MG63 (cell line): Measurements from ENCODE around the gene PALM3. TPM values are rescaled to one million over a fixed set of nuclear protein-coding genes. Genes with fewer than 3 reads are reported as not detected.
"Not testable (repeated sequence)": the region's sequence is repeated elsewhere in the genome, so short reads cannot be mapped to it uniquely, and the experiment has no call there.

Experiments
- DNase-seq: peaks from one replicate; pipeline ENCODE4 v3.0.0-alpha.2; 2020
- H3K27me3 ChIP-seq: fragments of 250-450 bp; sonication (Bioruptor Pico); 2 replicates; pipeline ENCODE4 v1.5.1; 2020; ENCODE audit warnings: mild to moderate bottlenecking, moderate library complexity
- H3K36me3 ChIP-seq: fragments of 250-450 bp; sonication (Bioruptor Pico); 2 replicates; pipeline ENCODE4 v1.5.1; 2020; ENCODE audit warnings: mild to moderate bottlenecking, moderate library complexity
- H3K4me3 ChIP-seq: fragments of 250-450 bp; sonication (Bioruptor Pico); 2 replicates; pipeline ENCODE4 v1.5.1; 2020; ENCODE audit warnings: mild to moderate bottlenecking, moderate library complexity
- H3K9me3 ChIP-seq: fragments of 250-450 bp; sonication (Bioruptor Pico); 2 replicates; pipeline ENCODE4 v1.5.1; 2020; ENCODE audit warnings: mild to moderate bottlenecking, moderate library complexity
- total RNA-seq: library from RNA; depleted of rRNA; stranded (reverse); fragments of >200 nt; shearing (Covaris generic); gene quantifications from 2 replicates; pipeline ENCODE4 v1.2.3, GENCODE V29; 2014; ENCODE audit warnings: low replicate concordance

PALM3 gene
- total RNA-seq, 1 experiment from 2014 or later, result not detected

- not testable (repeated sequence) for H3K9me3 ChIP-seq, H3K36me3 ChIP-seq, H3K4me3 ChIP-seq, H3K27me3 ChIP-seq, DNase-seq
Measured at GRCh38 chr19:14026652-14027192, 35.2 kb downstream of the PALM3 start.

GRCh38 chr19:14023404-14024235, 38.3 kb downstream of the PALM3 start:
- no peak overlapping the region for H3K4me3 ChIP-seq
- H3K9me3 ChIP-seq, result no peaks in the 10 kb centered on the region
- H3K27me3 ChIP-seq, result no peaks in the 10 kb centered on the region; the same call in 1 of the 2 replicates
- DNase-seq, result peak; percentile 80
- H3K36me3 ChIP-seq, result no peaks in the 10 kb centered on the region

- no peaks in the 10 kb centered on the region for H3K36me3 ChIP-seq
Measured at GRCh38 chr19:14022469-14022868, 39.4 kb downstream of the PALM3 start.

GRCh38 chr19:14021474-14021873, 40.4 kb downstream of the PALM3 start:
- DNase-seq, result no peak
- Histone ChIP-seq H3K27me3 (no peaks in the 10 kb centered on the region), H3K9me3 (no peaks in the 10 kb centered on the region), H3K36me3 (no peaks in the 10 kb centered on the region), H3K4me3 (no peak overlapping the region)

More at GRCh38 chr19:14022469-14022868, 39.4 kb downstream of the PALM3 start:
- Histone ChIP-seq H3K27me3 (no peaks in the 10 kb centered on the region; the same call in 1 of the 2 replicates), H3K9me3 (no peaks in the 10 kb centered on the region), H3K4me3 (no peak overlapping the region)
- DNase-seq, result peak; percentile 22

- H3K27me3 ChIP-seq, DNase-seq, H3K36me3 ChIP-seq, H3K9me3 ChIP-seq, H3K4me3 ChIP-seq: not testable (repeated sequence)
Measured at GRCh38 chr19:14019739-14020138, 42.1 kb downstream of the PALM3 start.

GRCh38 chr19:14019100-14019499, 42.8 kb downstream of the PALM3 start:
- no peak for DNase-seq
- no peaks in the 10 kb centered on the region for H3K36me3 ChIP-seq

GRCh38 chr19:14015524-14016035, 46.3 kb downstream of the PALM3 start:
- no peak overlapping the region for H3K4me3 ChIP-seq
- no peaks in the 10 kb centered on the region for H3K36me3 ChIP-seq
- H3K27me3 ChIP-seq, result no peaks in the 10 kb centered on the region
- H3K9me3 ChIP-seq, result 0 out of 2 replicates have a peak, but pooled peaks cover 3% of the 10 kb centered on the region
- no peak for DNase-seq

More at GRCh38 chr19:14019100-14019499, 42.8 kb downstream of the PALM3 start:
- Histone ChIP-seq H3K4me3 (no peak overlapping the region), H3K27me3 (no peaks in the 10 kb centered on the region), H3K9me3 (no peaks in the 10 kb centered on the region)

GRCh38 chr19:14012378-14012915, 49.4 kb downstream of the PALM3 start:
- Histone ChIP-seq H3K36me3 (no peaks in the 10 kb centered on the region), H3K9me3 (0 out of 2 replicates have a peak, but pooled peaks cover 3% of the 10 kb centered on the region), H3K4me3 (no peak overlapping the region), H3K27me3 (no peaks in the 10 kb centered on the region)
- no peak for DNase-seq

- Histone ChIP-seq H3K9me3 (no peaks in the 10 kb centered on the region), H3K36me3 (peaks cover 3% of the 10 kb centered on the region; the same call in 1 of the 2 replicates), H3K4me3 (peak overlapping the region; percentile 72), H3K27me3 (no peaks in the 10 kb centered on the region)
- peak; percentile 89 for DNase-seq
Measured at GRCh38 chr19:14006766-14007562, 54.9 kb downstream of the PALM3 start.

- peak within 1 kb of the TSS; percentile 72 for H3K4me3 ChIP-seq
- no peaks in the 10 kb centered on the region for H3K27me3 ChIP-seq
- DNase-seq, result peak; percentile 100
- no peaks in the 10 kb centered on the region for H3K9me3 ChIP-seq
- H3K36me3 ChIP-seq, result peaks cover 6% of the 10 kb centered on the region
Measured at GRCh38 chr19:14006085-14006765, 55.7 kb downstream of the PALM3 start, which contains the start of gene RFX1. Gene RFX1, minus strand, starts transcription at chr19:14006320. Its CDS starts 12,477 bp downstream, at chr19:13993843.

GRCh38 chr19:14005349-14006084, 56.4 kb downstream of the PALM3 start:
- Histone ChIP-seq H3K9me3 (no peaks in the 10 kb centered on the region), H3K4me3 (peak overlapping the region; percentile 72), H3K27me3 (no peaks in the 10 kb centered on the region), H3K36me3 (peaks cover 6% of the 10 kb centered on the region)
- DNase-seq, result peak; percentile 88

- H3K4me3 ChIP-seq, result peak overlapping the region; percentile 72
- H3K36me3 ChIP-seq, result peaks cover 12% of the 10 kb centered on the region
- peaks cover 4% of the 10 kb centered on the region; the same call in 1 of the 2 replicates for H3K9me3 ChIP-seq
- no peak for DNase-seq
- no peaks in the 10 kb centered on the region for H3K27me3 ChIP-seq
Measured at GRCh38 chr19:14004619-14005348, 57.1 kb downstream of the PALM3 start.
